ENCODE results near the gene SINHCAF. TPM values are rescaled to one million over a fixed set of nuclear protein-coding genes. Genes with fewer than 3 reads are reported as not detected.
A peak's percentile ranks its signal among the peaks of the same experiment; 100 is the strongest.

SINHCAF gene
- total and polyA plus RNA-seq, 2 donors from 2014 or later: 33.1 to 96.2 TPM

- H3K27me3 ChIP-seq (ENCODE audit: control insufficient read depth, insufficient read depth, low read length): no peaks in the 10 kb centered on the region
- FAIRE-seq (no peak), DNase-seq (no peak)
- H3K4me3 ChIP-seq (ENCODE audit: low read length in 3 of 3): no peak overlapping the region
- H3K27ac ChIP-seq (ENCODE audit: low read depth in 2 of 2, low read length in 2 of 2): no peak overlapping the region
- H3K36me3 ChIP-seq (ENCODE audit: control insufficient read depth in 2 of 3, insufficient read depth in 3 of 3, low read length in 3 of 3): no peaks in the 10 kb centered on the region
- no peak overlapping the region for H3K9ac ChIP-seq (ENCODE audit: low read length in 3 of 3)
- TF ChIP-seq CTCF (IDR thresholded peaks at IDR 0.05; ENCODE audit: borderline replicate concordance, extremely low read depth, insufficient read depth): no peak
- no peaks in the 10 kb centered on the region for H3K9me3 ChIP-seq (ENCODE audit: control insufficient read depth in 2 of 3, insufficient read depth in 1 of 3, low read length in 3 of 3)
- intact Hi-C loops (cut with DNase I): no loop called here
- peaks cover 0 to 3% (median 0%) of the 10 kb centered on the region in 3 donors for H3K4me1 ChIP-seq (ENCODE audit: control insufficient read depth in 2 of 3, insufficient read depth in 2 of 3, low read depth in 1 of 3, low read length in 3 of 3)
Observed at GRCh38 chr12:31355747-31356107, 29.8 kb upstream of the SINHCAF start.

DNA sequence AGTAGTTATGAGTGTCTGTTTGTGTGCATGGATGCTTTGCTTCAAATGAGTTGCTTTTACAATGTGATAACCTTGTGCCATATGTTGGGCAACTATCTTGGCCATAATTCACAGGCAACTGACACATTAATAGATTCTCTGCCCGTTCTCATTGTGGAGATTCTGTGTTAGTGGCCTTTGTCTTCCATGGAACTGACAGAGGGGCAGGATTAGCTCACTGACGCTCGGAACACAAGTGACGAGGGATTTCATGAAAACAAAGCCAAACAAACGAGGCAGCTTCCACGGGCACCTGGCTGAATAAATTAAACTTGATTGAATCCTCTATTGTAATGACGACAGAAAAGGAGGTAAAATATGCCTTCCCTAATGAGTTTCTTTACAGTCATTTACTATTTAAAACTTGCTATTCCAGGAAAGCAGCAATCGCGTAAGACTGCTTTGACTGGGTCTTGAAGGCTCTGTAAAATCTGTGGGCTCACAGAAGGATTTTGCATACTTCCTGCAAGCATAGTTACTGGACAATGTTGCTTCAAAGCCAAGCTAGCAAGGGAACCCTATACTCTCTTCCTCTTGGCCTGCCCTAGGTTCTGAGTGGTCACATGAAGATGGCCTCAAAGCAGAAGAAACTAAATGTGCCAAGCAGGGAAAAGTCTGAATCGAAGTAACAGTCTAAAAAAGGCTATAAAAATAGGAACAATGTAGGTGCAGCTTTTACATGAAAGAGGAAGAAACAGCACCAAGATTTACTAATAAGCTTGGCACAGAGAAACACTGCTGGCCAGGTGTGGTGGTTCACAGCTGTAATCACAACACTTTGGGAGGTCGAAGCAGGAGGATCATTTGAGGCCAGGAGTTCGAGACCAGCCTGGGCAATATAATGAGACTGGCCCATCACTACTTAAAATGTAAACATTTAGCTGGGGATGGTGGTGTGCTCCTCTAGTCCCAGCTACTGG lies 28.1 kb upstream of the SINHCAF start:
- no peaks in the 10 kb centered on the region for H3K27me3 ChIP-seq (ENCODE audit: control insufficient read depth, insufficient read depth, low read length)
- H3K27ac ChIP-seq (ENCODE audit: low read depth in 2 of 2, low read length in 2 of 2): no peak overlapping the region
- no peak overlapping the region for H3K9ac ChIP-seq (ENCODE audit: low read length in 3 of 3)
- DNase-seq: peak in 3 of 5 donors; percentile 35 to 68 (median 62)
- H3K4me1 ChIP-seq (ENCODE audit: control insufficient read depth in 2 of 3, insufficient read depth in 2 of 3, low read depth in 1 of 3, low read length in 3 of 3): peaks cover 0 to 3% (median 0%) of the 10 kb centered on the region in 3 donors
- no peaks in the 10 kb centered on the region for H3K9me3 ChIP-seq (ENCODE audit: control insufficient read depth in 2 of 3, insufficient read depth in 1 of 3, low read length in 3 of 3)
- H3K4me3 ChIP-seq (ENCODE audit: low read length in 3 of 3): no peak overlapping the region
- H3K36me3 ChIP-seq (ENCODE audit: control insufficient read depth in 2 of 3, insufficient read depth in 3 of 3, low read length in 3 of 3): no peaks in the 10 kb centered on the region
- intact Hi-C loops (cut with DNase I): no loop called here
- TF ChIP-seq CTCF (IDR thresholded peaks at IDR 0.05; ENCODE audit: borderline replicate concordance, extremely low read depth, insufficient read depth): no peak
- no peak for FAIRE-seq

GRCh38 chr12:31346267-31346666 lies 20.3 kb upstream of the SINHCAF start:
- H3K36me3 ChIP-seq (ENCODE audit: control insufficient read depth in 2 of 3, insufficient read depth in 3 of 3, low read length in 3 of 3): no peaks in the 10 kb centered on the region
- H3K4me3 ChIP-seq (ENCODE audit: low read length in 3 of 3): peak overlapping the region in 2 of 3 donors; percentile 24 to 30
- H3K9me3 ChIP-seq (ENCODE audit: control insufficient read depth in 2 of 3, insufficient read depth in 1 of 3, low read length in 3 of 3): no peaks in the 10 kb centered on the region
- no peak for TF ChIP-seq CTCF (IDR thresholded peaks at IDR 0.05; ENCODE audit: borderline replicate concordance, extremely low read depth, insufficient read depth)
- FAIRE-seq: no peak
- no peak overlapping the region for H3K9ac ChIP-seq (ENCODE audit: low read length in 3 of 3)
- intact Hi-C loops (cut with DNase I): no loop called here
- H3K4me1 ChIP-seq (ENCODE audit: control insufficient read depth in 2 of 3, insufficient read depth in 2 of 3, low read depth in 1 of 3, low read length in 3 of 3): no peaks in the 10 kb centered on the region
- no peaks in the 10 kb centered on the region for H3K27me3 ChIP-seq (ENCODE audit: control insufficient read depth, insufficient read depth, low read length)
- DNase-seq: peak in 3 of 5 donors; percentile 39 to 86 (median 84)
- H3K27ac ChIP-seq (ENCODE audit: low read depth in 2 of 2, low read length in 2 of 2): no peak overlapping the region
